Stomach (tissue), 4 donors: ENCODE measurements around the gene ZNF641.

Source experiments
- CTCF ChIP-seq, 7 experiments: fragments of 450-650 bp in 4 of 7; fragments of 200-600 bp in 3 of 7; sonication (generic) in 3 of 7; IDR thresholded peaks; one replicate each; pipeline ENCODE4 v1.5.1; 2016 to 2019; ENCODE audit warnings: antibody characterized with exemption in 7 of 7, control low read depth in 2 of 7, mild to moderate bottlenecking in 1 of 7
- EP300 ChIP-seq: sonication (generic); formaldehyde crosslinking; IDR thresholded peaks from one replicate; pipeline ENCODE4 v1.6.1; 2017; ENCODE audit warnings: antibody characterized with exemption
- POLR2A ChIP-seq, 4 donors: fragments of 450-650 bp; IDR thresholded peaks; one replicate each; pipeline ENCODE4 v1.6.1; 2016; ENCODE audit warnings: antibody characterized with exemption in 4 of 4, control low read depth in 2 of 4, mild to moderate bottlenecking in 1 of 4, moderate library complexity in 1 of 4
- POLR2AphosphoS5 ChIP-seq, 3 donors: sonication (generic); formaldehyde crosslinking; IDR thresholded peaks; one replicate each; pipeline ENCODE4 v1.6.1; 2016; ENCODE audit warnings: antibody characterized with exemption in 3 of 3

- no peak for TF ChIP-seq CTCF (IDR thresholded peaks at IDR 0.05)
- TF ChIP-seq POLR2A (IDR thresholded peaks at IDR 0.05), result no peak
- no peak for TF ChIP-seq EP300
- no peak for TF ChIP-seq POLR2AphosphoS5 (IDR thresholded peaks at IDR 0.05)
Measured at GRCh38 chr12:48302161-48302911, 48.4 kb downstream of the ZNF641 start.
